T-helper 17 cell (primary cell): ENCODE data around the gene ZNF48. TPM values are rescaled to one million over a fixed set of nuclear protein-coding genes. Genes with fewer than 3 reads are reported as not detected.

ENCODE experiments used
- total RNA-seq, 4 donors: library from RNA in 2 of 4; stranded (reverse) in 2 of 4; gene quantifications; one replicate each; pipeline ENCODE4 v1.2.3 and lab custom pipeline; 2022 to 2026

Gene ZNF48
- total RNA-seq, 2 donors from 2014 or later = 6.2 to 6.7 TPM

Other genes starting within 250 kb of the ZNF48 start
- gene CORO1A, start 211.8 kb upstream of the ZNF48 start, total RNA-seq = 100 to 1,000 TPM; 665 to 718 TPM
- gene BOLA2B, start 201.8 kb upstream of the ZNF48 start, total RNA-seq = 10 to 100 TPM; 60.7 to 78.7 TPM
- gene SLX1A, start 201.5 kb upstream of the ZNF48 start, total RNA-seq = 10 to 100 TPM; 43.0 to 47.8 TPM
- 10 to 100 TPM; 28.8 to 30.0 TPM for gene SULT1A3, start 196.2 kb upstream of the ZNF48 start, total RNA-seq
- 10 to 100 TPM; 17.4 to 30.3 TPM for gene NPIPB13, start 146.9 kb upstream of the ZNF48 start, total RNA-seq
- 10 to 100 TPM; 35.5 to 44.8 TPM for gene CD2BP2, start 40.1 kb upstream of the ZNF48 start, total RNA-seq
- 10 to 100 TPM; 27.4 to 28.8 TPM for gene TBC1D10B, start 24.9 kb upstream of the ZNF48 start, total RNA-seq
- 1 to 10 TPM in 1 of 2 donors, not detected in 1; 1.8 TPM for gene MYL11, start 20.6 kb upstream of the ZNF48 start, total RNA-seq
- 100 to 1,000 TPM; 192 to 220 TPM for gene SEPTIN1, start 12.9 kb upstream of the ZNF48 start, total RNA-seq
- gene ZNF771, start 12.2 kb downstream of the ZNF48 start, total RNA-seq = 1 to 10 TPM; 1.4 to 1.5 TPM
- gene DCTPP1, start 34.6 kb downstream of the ZNF48 start, total RNA-seq = 10 to 100 TPM; 17.4 to 19.2 TPM
- 10 to 100 TPM; 18.3 to 21.4 TPM for gene SEPHS2, start 50.5 kb downstream of the ZNF48 start, total RNA-seq
- 100 to 1,000 TPM; 322 to 338 TPM for gene ITGAL, start 77.3 kb downstream of the ZNF48 start, total RNA-seq
- 1 to 10 TPM; 5.1 to 5.3 TPM for gene ZNF768, start 131.1 kb downstream of the ZNF48 start, total RNA-seq
- gene ZNF747, start 139.4 kb downstream of the ZNF48 start, total RNA-seq = 1 to 10 TPM; 7.6 TPM
- gene ZNF764, start 163.0 kb downstream of the ZNF48 start, total RNA-seq = 10 to 100 TPM; 19.5 to 21.4 TPM
- gene ZNF688, start 176.3 kb downstream of the ZNF48 start, total RNA-seq = 10 to 100 TPM; 11.4 to 14.0 TPM
- gene ZNF785, start 190.3 kb downstream of the ZNF48 start, total RNA-seq = 10 to 100 TPM in 1 of 2 donors, 1 to 10 TPM in 1; 8.5 to 11.7 TPM
- gene ZNF689, start 215.0 kb downstream of the ZNF48 start, total RNA-seq = 10 to 100 TPM in 1 of 2 donors, 1 to 10 TPM in 1; 8.3 to 14.4 TPM